ENCODE measurements around the gene POLDIP2. TPM values are rescaled to one million over a fixed set of nuclear protein-coding genes. Genes with fewer than 3 reads are reported as not detected.

Gene POLDIP2
- total and polyA plus RNA-seq, 9 of the 15 experiments (the other 6 are each of a cell fraction or from before 2014, with no cell fraction given), result 22.0 to 137 (median 104) TPM

DNA sequence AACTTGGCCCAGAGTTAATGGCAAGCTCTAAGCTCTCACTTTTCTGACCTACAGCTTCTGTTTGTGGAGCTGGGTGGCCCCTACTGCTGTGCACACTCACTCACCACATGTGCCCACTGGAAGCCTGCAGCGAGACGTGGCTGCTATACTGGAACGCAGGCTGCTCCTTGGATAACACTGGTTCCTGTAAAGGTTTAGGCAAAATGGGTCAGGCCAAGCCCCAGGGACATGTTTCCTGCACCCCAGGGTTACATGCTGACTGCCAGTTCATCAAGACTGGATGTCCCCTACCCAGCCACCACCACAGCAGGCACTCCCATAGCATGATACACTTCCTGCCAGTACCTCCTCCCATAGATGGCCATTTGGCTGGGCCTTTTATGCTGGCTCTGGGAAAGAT lies 8.3 kb downstream of the POLDIP2 start:
- no TSS peak for BruUV-seq (replicated peaks)
- Histone ChIP-seq H4K20me1 (replicated peaks; ENCODE audit: control insufficient read depth, insufficient read depth, low read length) (no peaks in the 10 kb centered on the region; the same call in none of the 2 replicates), H3K27me3 (ENCODE audit: control insufficient read depth in 2 of 2, insufficient read depth in 2 of 2, low read length in 2 of 2) (no peaks in the 10 kb centered on the region), H3K79me2 (ENCODE audit: control insufficient read depth, insufficient read depth, low read length) (no peaks in the 10 kb centered on the region), H2AFZ (ENCODE audit: low read depth, low read length) (no peak overlapping the region), H3K4me2 (ENCODE audit: insufficient read depth, low read length) (no peak overlapping the region), H3K27ac (ENCODE audit: extremely low read depth, low read depth, low read length) (no peak overlapping the region), H3K4me3 (no peak overlapping the region), H3K36me3 (ENCODE audit: control insufficient read depth, insufficient read depth, low read length) (peaks cover 96% of the 10 kb centered on the region), H3K9me3 (replicated peaks; ENCODE audit: control insufficient read depth, insufficient read depth, low read depth, low read length) (no peaks in the 10 kb centered on the region), H3K4me1 (replicated peaks in 1 of 2; ENCODE audit: control insufficient read depth in 2 of 2, insufficient read depth in 2 of 2, low read length in 2 of 2) (peaks cover 0 to 3% of the 10 kb centered on the region in 2 experiments; a peak in 1 of 5 replicates), H3K9ac (ENCODE audit: insufficient read depth in 1 of 2, low read depth in 2 of 2, low read length in 2 of 2) (no peak overlapping the region), H3K9me1 (ENCODE audit: control insufficient read depth, insufficient read depth, low read length) (no peaks in the 10 kb centered on the region)
- TF ChIP-seq, protein P1, sequence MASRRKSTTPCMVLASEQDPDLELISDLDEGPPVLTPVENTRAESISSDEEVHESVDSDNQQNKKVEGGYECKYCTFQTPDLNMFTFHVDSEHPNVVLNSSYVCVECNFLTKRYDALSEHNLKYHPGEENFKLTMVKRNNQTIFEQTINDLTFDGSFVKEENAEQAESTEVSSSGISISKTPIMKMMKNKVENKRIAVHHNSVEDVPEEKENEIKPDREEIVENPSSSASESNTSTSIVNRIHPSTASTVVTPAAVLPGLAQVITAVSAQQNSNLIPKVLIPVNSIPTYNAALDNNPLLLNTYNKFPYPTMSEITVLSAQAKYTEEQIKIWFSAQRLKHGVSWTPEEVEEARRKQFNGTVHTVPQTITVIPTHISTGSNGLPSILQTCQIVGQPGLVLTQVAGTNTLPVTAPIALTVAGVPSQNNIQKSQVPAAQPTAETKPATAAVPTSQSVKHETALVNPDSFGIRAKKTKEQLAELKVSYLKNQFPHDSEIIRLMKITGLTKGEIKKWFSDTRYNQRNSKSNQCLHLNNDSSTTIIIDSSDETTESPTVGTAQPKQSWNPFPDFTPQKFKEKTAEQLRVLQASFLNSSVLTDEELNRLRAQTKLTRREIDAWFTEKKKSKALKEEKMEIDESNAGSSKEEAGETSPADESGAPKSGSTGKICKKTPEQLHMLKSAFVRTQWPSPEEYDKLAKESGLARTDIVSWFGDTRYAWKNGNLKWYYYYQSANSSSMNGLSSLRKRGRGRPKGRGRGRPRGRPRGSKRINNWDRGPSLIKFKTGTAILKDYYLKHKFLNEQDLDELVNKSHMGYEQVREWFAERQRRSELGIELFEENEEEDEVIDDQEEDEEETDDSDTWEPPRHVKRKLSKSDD (conservative IDR thresholded peaks at IDR 0.05; ENCODE audit: low read length), result no peak
- TF ChIP-seq NCOA1 (IDR thresholded peaks at IDR 0.05; ENCODE audit: low read depth), result no peak
- TF ChIP-seq HMGN3 (IDR thresholded peaks at IDR 0.05; ENCODE audit: borderline replicate concordance, extremely low read depth, insufficient read length, low read depth, low read length), result no peak
- no peak for TF ChIP-seq ELF4 (CRISPR knock-in tag; IDR thresholded peaks at IDR 0.05)
- no peak for TF ChIP-seq STAG1 (CRISPR knock-in tag; IDR thresholded peaks at IDR 0.05; ENCODE audit: borderline replicate concordance)
- TF ChIP-seq SMAD4 (CRISPR knock-in tag; conservative IDR thresholded peaks at IDR 0.05), result no peak
- TF ChIP-seq, protein P2, sequence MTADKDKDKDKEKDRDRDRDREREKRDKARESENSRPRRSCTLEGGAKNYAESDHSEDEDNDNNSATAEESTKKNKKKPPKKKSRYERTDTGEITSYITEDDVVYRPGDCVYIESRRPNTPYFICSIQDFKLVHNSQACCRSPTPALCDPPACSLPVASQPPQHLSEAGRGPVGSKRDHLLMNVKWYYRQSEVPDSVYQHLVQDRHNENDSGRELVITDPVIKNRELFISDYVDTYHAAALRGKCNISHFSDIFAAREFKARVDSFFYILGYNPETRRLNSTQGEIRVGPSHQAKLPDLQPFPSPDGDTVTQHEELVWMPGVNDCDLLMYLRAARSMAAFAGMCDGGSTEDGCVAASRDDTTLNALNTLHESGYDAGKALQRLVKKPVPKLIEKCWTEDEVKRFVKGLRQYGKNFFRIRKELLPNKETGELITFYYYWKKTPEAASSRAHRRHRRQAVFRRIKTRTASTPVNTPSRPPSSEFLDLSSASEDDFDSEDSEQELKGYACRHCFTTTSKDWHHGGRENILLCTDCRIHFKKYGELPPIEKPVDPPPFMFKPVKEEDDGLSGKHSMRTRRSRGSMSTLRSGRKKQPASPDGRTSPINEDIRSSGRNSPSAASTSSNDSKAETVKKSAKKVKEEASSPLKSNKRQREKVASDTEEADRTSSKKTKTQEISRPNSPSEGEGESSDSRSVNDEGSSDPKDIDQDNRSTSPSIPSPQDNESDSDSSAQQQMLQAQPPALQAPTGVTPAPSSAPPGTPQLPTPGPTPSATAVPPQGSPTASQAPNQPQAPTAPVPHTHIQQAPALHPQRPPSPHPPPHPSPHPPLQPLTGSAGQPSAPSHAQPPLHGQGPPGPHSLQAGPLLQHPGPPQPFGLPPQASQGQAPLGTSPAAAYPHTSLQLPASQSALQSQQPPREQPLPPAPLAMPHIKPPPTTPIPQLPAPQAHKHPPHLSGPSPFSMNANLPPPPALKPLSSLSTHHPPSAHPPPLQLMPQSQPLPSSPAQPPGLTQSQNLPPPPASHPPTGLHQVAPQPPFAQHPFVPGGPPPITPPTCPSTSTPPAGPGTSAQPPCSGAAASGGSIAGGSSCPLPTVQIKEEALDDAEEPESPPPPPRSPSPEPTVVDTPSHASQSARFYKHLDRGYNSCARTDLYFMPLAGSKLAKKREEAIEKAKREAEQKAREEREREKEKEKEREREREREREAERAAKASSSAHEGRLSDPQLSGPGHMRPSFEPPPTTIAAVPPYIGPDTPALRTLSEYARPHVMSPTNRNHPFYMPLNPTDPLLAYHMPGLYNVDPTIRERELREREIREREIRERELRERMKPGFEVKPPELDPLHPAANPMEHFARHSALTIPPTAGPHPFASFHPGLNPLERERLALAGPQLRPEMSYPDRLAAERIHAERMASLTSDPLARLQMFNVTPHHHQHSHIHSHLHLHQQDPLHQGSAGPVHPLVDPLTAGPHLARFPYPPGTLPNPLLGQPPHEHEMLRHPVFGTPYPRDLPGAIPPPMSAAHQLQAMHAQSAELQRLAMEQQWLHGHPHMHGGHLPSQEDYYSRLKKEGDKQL (CRISPR knock-in tag; IDR thresholded peaks at IDR 0.05; ENCODE audit: borderline replicate concordance), result no peak
- TF ChIP-seq RB1 (IDR thresholded peaks at IDR 0.05; ENCODE audit: low read depth), result no peak
- ChIA-PET CTCF (ENCODE audit: low intra/inter-chr PET ratio) (no interaction called here), POLR2A (interaction anchor here (0.6 to 4.2 kb wide), 5 partner anchors 8 to 212 kb away, joined by 3 to 44 read pairs (median 4); partner anchors contain the start of genes IFT20, POLDIP2, SLC46A1 and TNFAIP1)
- WGBS (ENCODE audit: insufficient coverage, low coverage, missing lambda C conversion rate), result 70% methylated on average over 3 of the region's 3 CpGs
- DNase-seq (ENCODE audit: extremely low read depth in 1 of 4, low spot score in 3 of 4) (no peak), FAIRE-seq (no peak), ATAC-seq (no peak)
- in situ Hi-C loops (cut with MboI) (no loop called here), intact Hi-C loops (cut with micrococcal nuclease) (no loop called here)

All from K562 (cell line).